Dermis blood vessel endothelial cell (primary cell): Measurements from ENCODE around the gene DAPK1. TPM values are rescaled to one million over a fixed set of nuclear protein-coding genes. Genes with fewer than 3 reads are reported as not detected.

Experiments used
- DNase-seq: peaks from one replicate; pipeline ENCODE4 v3.0.0; 2010
- total RNA-seq: library from RNA; depleted of rRNA; stranded (reverse); fragments of >200 nt; gene quantifications from 2 replicates; pipeline ENCODE4 v1.2.3, GENCODE V29; 2014

The DAPK1 gene
- total RNA-seq, 1 donor from 2014 or later = 51.6 TPM

- no peak for DNase-seq
These were observed 97.9 kb downstream of the DAPK1 start for GRCh38 chr9:87595610-87596009.

- DNase-seq = no peak
These were observed 99.2 kb downstream of the DAPK1 start for GRCh38 chr9:87596862-87597261.

- no peak for DNase-seq
These were observed 100.2 kb downstream of the DAPK1 start for GRCh38 chr9:87597710-87598443.

GRCh38 chr9:87599901-87600610 lies 102.4 kb downstream of the DAPK1 start:
- peak; percentile 90 for DNase-seq

- no peak for DNase-seq
These were observed 103.5 kb downstream of the DAPK1 start for GRCh38 chr9:87601176-87601575.

- no peak for DNase-seq
These were observed 103.9 kb downstream of the DAPK1 start for GRCh38 chr9:87601595-87601994.

GRCh38 chr9:87602933-87603643 lies 105.4 kb downstream of the DAPK1 start:
- DNase-seq = no peak

GRCh38 chr9:87603854-87604490 lies 106.3 kb downstream of the DAPK1 start:
- DNase-seq = no peak

GRCh38 chr9:87604886-87605588 lies 107.4 kb downstream of the DAPK1 start:
- no peak for DNase-seq

- DNase-seq = no peak
These were observed 108.0 kb downstream of the DAPK1 start for GRCh38 chr9:87605676-87606075.

- peak; percentile 77 for DNase-seq
These were observed 109.3 kb downstream of the DAPK1 start for GRCh38 chr9:87606841-87607521.

GRCh38 chr9:87607859-87608258 lies 110.2 kb downstream of the DAPK1 start:
- DNase-seq = peak; percentile 78

- no peak for DNase-seq
These were observed 111.3 kb downstream of the DAPK1 start for GRCh38 chr9:87609002-87609401.

GRCh38 chr9:87609486-87609885 lies 111.8 kb downstream of the DAPK1 start:
- DNase-seq = no peak

- DNase-seq = no peak
These were observed 112.8 kb downstream of the DAPK1 start for GRCh38 chr9:87610200-87611155.

- DNase-seq = no peak
These were observed 114.1 kb downstream of the DAPK1 start for GRCh38 chr9:87611776-87612175.

- no peak for DNase-seq
These were observed 114.9 kb downstream of the DAPK1 start for GRCh38 chr9:87612536-87612935.

GRCh38 chr9:87613265-87614111 lies 115.8 kb downstream of the DAPK1 start:
- no peak for DNase-seq

GRCh38 chr9:87614397-87614796 lies 116.7 kb downstream of the DAPK1 start:
- DNase-seq = no peak

GRCh38 chr9:87615136-87615535 lies 117.5 kb downstream of the DAPK1 start:
- DNase-seq = no peak
